GM21786 (cell line): Measurements from ENCODE around the gene PIAS2.
"Not testable (repeated sequence)": the region's sequence is repeated elsewhere in the genome, so short reads cannot be mapped to it uniquely, and the experiment has no call there.

Experiments used
- ATAC-seq: cut with Tn5 transposase; IDR thresholded peaks from one replicate; pipeline ENCODE4 v1.9.1; 2021; ENCODE audit not compliant: unreplicated experiment

Gene PIAS2

GRCh38 chr18:46917108-46917802 lies at the start of gene PIAS2, which contains the start of gene KATNAL2:
PIAS2 (minus strand) TSS chr18:46917507; CDS start chr18:46917345, 162 bp downstream.
KATNAL2 (plus strand) TSS chr18:46917602; CDS start chr18:46946873, 29,271 bp downstream.
- ATAC-seq = peak; percentile 75

DNA sequence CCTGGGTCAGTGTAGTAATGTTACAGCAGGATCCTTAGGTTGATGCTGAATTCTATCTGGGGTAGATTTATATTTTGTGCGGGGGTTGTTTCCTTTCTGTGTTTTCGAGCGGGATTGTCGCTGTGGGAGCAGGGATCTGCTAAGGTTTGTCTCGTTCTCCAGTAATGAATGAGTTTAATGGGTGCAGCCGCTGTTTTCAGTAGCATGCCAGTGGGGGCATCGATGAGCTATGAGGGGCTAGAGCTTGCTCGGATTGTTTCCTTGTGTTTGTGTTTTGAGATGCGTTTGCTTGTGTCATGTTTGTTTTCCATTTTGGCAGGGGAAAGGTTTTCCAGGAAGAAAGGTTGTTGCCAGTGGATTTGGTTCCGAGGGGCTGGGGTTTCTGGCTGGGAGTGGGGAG lies 49.0 kb upstream of the PIAS2 start:
- not testable (repeated sequence) for ATAC-seq

DNA sequence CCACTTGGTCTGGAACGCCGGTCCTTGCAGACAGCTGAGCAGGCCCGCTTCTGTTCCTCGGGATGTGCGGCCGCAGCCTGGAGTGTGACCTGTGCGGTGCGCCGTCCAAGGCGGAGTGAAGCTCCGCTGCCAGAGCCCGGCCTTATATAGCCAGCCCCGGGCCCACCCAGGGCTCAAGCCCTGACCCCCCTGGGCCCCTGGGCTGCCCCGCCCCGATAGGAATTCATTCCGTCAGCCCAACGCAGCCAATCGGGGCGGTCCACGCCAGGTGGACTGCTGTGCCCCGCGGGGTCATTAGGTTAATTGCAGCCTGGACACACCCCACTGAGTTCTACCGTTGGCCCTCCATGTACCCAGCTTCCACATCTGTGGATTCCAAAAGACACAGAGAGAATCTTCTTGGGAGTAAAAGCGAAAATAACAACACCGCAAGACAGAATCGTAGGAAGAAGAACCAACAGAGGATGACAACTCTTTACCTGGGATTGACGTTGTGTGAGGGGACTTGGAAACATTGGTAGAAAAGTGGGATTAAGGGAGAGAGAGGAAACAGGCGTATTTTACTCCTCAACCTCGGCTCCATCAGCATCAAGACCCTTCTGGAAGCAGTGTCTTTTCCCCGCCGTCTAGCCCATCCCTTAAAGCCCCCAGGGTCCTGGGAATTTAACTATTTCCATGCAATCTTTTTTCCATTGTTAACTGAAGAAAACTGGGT lies 47.4 kb upstream of the PIAS2 start:
- not testable (repeated sequence) for ATAC-seq

- not testable (repeated sequence) for ATAC-seq
These were observed 46.6 kb upstream of the PIAS2 start for GRCh38 chr18:46963656-46964578.

DNA sequence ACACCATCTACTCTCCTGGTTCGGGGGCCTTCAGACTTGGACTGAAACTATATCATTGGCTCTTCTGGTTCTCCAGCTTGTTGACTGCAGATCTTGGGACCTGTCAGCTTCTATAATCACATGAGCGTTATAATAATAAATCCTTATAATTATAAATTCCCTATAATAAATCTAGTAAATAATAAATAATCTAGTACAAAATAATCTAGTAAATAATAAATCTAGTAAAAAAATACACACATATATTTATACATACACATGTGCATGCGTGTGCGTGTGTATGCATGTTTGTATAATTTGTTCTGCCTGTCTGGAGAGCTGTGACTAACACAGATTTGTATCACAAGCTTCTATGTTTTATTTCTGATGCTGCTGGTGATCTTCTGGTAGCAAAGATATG lies 40.9 kb upstream of the PIAS2 start:
- no peak for ATAC-seq

DNA sequence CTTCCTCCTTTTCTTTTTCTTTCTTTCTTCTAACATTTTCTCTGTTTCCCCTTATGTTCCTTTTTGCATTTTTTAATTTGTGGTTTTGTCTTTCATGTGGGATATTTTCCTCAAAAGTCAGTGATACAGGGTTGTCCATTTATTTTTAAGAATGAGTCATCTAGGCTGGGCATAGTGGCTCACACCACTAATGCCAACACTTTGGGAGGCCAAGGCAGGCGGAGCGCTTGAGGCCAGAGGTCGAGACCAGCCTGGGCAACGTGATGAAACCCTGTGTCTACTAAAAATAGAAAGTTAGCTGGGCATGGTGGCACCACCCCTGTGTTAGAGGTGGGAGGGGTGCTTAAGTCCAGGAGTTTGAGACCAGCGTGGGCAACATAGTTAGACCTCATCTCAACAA lies 35.9 kb upstream of the PIAS2 start:
- no peak for ATAC-seq

GRCh38 chr18:46950064-46950656 lies 32.9 kb upstream of the PIAS2 start:
- ATAC-seq = no peak

- ATAC-seq = peak; percentile 72
These were observed 29.5 kb upstream of the PIAS2 start for GRCh38 chr18:46946656-46947282.

DNA sequence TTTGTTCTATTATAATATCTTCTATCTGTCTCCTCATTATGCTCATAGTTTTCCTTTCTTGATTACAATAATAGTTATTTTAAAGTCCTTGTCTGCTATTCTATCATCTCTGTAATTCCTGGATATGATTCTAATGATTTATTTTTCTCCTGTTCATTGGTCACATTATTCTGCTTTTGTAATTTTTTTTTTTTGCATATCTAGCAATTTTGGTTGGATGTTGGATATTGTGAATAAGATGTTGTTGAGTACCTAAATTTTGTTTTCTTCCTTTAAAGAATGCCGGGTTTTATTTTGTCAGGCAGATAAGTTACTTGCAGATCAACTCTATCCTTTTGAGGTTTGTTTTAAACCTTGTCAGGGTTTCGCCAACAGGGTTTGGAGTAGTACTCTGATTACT lies 25.3 kb upstream of the PIAS2 start:
- no peak for ATAC-seq

DNA sequence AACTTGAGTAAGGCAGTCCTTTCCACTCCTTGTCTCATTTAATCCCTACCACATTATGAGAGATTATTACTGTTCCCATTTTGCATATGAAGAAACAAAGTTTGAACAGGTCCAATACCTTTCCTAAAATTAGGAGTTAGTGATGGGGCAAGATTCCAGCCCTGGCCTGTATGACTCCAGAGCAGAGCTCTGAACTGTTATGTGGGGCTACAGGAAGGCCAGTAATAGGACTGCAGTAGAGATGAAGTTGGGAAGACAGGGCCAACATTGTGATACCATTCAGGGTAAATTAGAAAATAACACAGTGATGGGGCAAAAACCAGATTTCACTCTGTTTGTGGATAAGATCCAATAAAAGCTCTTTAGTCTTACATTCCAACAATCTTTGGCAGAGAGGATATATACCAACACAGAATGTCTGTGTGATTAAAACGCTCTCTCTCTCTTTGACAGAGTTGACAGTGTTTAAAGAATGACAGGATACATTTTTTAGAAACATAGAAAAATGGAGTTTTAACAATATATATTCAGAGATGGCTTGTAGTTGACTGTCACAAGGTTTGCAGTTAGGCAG lies 22.8 kb upstream of the PIAS2 start:
- no peak for ATAC-seq

DNA sequence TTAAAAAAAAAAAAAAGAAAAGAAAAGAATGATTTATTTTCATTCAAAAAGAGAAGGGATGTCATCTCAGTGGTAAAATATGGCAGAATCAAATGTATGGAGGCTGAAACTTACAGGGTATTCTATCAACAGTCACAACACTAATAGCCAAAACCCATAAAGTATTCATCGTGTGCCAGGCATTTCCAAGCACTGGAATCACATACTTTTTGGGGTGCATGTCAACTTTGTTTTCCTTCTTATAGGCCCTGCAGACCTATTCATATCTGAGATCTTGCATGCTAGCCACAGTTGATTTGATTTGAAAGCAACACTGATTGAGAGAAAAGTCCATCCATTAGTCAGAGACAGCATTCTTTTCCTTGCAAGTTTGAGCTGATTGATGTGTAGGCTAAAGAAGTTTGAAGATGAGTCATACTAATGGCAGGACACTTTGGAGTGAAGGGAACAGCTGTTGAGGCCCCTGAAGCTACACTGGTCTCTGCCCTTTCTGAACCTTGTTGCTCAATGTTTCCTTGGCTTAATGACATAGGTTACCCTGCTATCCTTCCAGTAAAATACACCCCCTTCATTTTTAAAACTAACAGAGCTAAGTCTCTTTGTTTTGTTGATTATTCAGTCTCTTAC lies 22.1 kb upstream of the PIAS2 start:
- no peak for ATAC-seq

DNA sequence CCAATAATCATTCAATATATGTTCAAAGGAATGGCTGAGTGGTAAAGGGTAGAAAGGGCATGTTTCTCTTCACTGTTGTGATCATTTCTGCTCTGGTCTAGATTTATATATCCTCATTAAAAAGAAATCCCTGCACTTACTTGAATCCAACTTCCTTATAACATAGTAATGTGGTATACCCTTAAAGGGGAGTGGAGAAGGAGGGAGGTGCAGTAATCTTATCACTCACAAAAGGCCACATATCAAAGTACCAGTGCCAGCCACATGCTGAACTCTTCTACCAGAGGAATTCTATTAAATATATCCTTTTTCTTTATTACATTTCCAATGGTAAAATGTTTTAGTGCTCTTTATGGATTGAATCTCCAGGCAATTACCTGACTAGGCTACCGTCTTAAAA lies 3.3 kb upstream of the PIAS2 start:
- ATAC-seq = no peak

DNA sequence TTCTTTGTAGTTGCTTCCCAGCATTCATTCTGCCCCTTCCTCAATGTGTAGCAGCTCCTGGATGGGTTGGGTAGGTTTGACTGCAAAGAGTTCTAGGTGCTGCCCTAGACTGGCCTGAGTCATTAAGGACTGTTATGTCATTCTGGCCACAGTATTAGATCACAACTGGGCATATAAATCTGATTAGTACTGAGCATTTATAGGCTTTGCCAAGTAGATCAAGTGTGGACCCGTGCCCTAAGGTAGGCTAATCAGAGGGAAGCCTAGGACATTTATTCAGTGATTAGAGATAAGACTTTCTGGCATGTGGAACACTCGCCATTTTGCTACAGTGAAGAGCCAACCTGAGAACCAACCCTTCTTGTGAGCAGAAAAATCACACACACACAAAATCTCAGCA lies 2.8 kb upstream of the PIAS2 start:
- no peak for ATAC-seq

DNA sequence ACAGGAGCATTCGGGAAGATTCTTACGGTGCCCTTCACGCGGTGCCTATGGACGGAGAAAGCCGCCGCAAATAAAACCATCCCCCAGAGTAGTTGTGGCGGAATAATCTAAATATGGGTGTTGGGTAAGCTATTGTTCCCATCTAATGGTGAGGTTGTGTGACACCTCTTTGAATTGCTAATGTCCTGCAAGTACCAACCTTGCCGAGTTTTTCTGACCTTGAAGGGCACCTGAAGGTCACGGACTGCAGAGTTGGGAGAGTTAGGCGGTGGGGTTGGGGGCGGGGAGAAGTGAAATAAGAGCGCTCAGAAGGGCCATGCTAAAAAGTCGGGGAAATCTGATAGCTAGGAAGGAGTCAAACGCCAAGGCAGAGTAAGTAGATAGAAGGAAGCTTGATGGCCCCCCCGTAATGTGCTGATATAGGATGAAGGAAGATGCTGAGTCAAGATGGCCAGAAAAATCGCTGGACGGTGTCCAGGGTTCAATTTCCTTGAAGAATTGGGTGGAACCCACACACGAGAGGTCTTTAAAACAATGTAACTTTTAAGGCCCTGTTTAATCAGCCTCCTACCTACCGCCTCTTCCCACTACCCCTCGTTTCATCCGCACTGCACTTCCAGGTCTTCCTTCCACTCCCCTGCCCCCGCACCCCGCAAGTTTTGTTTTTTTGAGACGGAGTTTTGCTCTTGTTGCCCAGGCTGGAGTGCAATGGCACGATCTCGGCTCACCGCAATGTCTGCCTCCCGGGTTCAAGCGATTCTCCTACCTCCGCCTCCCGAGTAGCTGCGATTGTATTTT lies 695 bp upstream of the PIAS2 start:
- ATAC-seq = no peak

DNA sequence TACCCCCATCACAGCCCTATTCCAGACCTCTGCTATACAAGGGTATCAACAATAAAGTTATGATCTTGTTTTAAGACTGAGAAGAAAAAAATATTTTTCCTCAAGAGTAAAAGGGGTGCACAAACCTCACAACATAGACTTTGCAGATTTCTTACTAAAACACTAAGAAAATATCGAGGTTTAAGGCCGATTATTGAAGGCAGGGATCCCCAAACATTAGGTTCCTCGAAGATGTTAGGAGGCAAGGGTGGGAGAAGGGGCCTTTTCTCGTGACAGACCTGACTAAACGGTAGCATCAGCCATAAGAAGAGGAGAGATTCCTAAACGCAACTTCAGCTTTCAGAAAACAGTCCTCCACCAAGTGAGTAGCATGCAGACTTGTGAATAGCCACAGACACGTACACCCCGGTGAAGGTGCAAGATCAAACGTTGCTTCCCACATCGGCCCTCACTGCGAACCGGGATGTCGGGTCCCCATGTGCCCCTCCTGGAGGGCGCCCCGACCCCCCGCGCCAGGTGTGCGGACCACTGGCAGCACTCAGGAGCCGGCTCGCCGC lies 678 bp downstream of the PIAS2 start:
- ATAC-seq = peak; percentile 27

DNA sequence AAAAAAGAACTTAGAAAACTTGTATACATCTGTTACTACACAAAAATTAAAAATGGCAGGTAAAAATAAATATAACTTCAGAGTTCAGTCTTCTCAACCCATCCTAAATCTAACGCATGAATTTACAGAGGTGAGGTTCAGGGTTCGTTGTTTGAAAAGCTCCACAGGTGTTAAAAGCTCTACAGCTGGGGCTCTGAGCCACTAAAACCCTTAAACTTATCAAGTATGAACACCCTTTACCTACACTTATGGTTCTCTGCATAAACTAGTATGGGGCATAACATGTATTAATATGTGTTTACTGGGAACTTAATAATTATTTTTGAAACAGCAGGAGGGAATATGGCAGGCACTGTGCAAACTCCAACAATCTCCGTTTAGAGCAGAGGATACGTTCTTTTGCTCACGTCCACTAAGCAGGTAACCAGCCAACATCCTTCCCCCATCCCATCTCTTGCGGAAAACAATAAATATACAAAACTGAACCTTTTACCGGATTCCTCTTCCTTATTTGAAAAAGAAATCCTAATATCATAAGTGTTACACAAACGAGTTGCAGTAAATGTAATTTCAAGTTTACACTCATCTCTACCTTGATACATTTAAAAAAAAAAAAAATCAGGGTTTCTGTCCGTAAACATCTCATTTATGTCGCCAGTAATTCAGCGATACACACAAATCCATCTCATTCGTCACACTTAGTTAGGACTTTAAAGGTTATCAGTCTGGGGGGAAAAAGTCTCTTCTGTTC lies 1.3 kb downstream of the PIAS2 start:
- no peak for ATAC-seq

DNA sequence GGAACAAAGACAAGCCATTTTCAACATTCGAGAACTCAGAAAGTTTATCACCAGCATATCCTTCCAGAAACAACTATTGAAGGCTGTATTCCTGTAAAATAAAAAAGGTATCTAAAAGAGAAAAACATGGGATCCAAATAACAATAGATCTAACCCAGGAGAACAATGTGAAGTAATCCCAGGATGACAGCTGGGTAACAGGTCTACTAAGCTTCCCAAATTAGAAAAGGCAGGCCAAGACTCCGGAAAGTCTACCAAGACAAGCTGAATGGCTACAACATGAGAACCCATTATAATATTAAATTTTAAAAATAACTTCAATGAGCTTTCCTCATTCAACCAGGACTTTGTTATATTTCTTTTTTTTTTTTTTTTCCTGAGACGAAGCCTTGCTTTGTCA lies 6.5 kb downstream of the PIAS2 start:
- no peak for ATAC-seq

GRCh38 chr18:46909497-46909896 lies 7.8 kb downstream of the PIAS2 start:
- ATAC-seq = no peak
